ENCODE results near the gene NVL.

The NVL gene

DNA sequence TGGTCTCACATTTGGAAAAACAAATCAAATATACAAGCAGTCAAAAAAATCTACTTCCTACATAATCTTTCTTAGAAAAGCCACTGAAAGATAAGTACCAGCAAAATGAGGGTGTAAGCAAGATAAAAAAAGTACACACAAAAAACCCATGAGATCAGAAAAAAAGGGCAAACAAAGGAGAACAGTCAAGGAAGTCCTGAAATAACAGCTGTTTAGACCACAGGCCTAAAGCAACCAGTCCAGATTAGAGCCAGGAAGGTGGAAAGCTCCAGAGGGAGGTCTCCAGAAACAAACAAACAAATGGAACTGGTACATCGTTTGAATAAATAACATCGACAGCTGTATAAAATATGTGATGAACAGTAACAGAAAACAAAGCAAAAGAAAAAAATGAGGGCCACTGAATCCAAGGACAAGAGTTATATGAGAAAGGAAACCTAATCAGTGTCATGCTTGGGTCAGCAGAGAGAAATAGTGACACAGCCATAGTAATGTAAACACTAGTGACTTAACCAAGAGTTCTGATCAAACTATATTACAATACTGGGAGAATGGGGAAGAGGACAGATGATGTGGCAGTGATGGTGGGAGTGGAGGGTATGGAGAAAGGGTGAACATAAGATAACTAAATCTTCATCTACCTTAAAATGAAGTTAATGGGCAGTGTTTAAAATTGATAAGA, 67.5 kb downstream of the NVL start:
- DNase-seq, result no peak
- Histone ChIP-seq H3K4me3 (ENCODE audit: low read depth, low read length) (no peak overlapping the region), H3K27ac (no peak overlapping the region), H3K36me3 (no peaks in the 10 kb centered on the region), H3K27me3 (ENCODE audit: insufficient read depth, low read depth, severe bottlenecking) (no peaks in the 10 kb centered on the region), H3K9me3 (ENCODE audit: severe bottlenecking) (no peaks in the 10 kb centered on the region)
- TF ChIP-seq, protein P1, sequence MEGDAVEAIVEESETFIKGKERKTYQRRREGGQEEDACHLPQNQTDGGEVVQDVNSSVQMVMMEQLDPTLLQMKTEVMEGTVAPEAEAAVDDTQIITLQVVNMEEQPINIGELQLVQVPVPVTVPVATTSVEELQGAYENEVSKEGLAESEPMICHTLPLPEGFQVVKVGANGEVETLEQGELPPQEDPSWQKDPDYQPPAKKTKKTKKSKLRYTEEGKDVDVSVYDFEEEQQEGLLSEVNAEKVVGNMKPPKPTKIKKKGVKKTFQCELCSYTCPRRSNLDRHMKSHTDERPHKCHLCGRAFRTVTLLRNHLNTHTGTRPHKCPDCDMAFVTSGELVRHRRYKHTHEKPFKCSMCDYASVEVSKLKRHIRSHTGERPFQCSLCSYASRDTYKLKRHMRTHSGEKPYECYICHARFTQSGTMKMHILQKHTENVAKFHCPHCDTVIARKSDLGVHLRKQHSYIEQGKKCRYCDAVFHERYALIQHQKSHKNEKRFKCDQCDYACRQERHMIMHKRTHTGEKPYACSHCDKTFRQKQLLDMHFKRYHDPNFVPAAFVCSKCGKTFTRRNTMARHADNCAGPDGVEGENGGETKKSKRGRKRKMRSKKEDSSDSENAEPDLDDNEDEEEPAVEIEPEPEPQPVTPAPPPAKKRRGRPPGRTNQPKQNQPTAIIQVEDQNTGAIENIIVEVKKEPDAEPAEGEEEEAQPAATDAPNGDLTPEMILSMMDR (IDR thresholded peaks at IDR 0.05; ENCODE audit: low read depth, low read length), result no peak

DNA sequence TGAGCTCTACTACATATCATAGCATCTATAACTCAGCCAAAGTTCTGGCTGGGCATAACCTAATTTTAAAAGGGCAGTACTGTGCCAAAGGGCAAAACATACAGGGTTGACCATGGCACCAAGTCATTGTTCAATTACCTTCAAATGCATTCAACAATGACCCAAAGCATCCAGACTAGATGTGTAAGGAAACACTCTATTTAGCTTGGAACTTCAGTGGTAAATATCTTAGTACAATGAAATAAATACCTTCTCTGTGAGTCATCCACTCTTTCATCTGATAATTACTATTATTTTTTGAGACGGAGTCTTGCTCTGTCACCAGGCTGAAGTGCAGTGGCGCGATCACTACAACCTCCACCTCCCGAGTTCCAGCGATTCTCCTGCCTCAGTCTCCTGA, 70.0 kb downstream of the NVL start:
- Histone ChIP-seq H3K27ac (no peak overlapping the region), H3K9me3 (ENCODE audit: severe bottlenecking) (no peaks in the 10 kb centered on the region), H3K27me3 (ENCODE audit: insufficient read depth, low read depth, severe bottlenecking) (no peaks in the 10 kb centered on the region), H3K36me3 (no peaks in the 10 kb centered on the region), H3K4me3 (ENCODE audit: low read depth, low read length) (no peak overlapping the region)
- no peak for DNase-seq
- TF ChIP-seq, protein P1 (IDR thresholded peaks at IDR 0.05; ENCODE audit: low read depth, low read length), result no peak

DNA sequence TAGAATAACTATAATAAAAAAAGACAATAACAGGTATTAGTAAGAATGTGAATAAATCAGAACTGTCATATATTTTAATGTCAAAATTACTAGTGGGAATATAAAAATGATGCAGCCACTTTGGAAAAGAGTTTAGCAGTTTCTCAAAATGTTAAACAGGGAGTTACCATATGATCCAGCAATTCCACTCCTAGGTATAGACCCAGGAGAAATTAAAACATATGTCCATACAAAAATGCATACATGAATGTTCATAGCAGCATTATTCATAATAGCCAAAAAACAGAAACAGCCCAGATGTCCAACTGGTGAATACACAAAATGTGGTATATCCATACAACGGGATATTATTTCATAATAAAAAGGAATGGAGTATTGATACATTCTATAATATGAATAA, 71.6 kb downstream of the NVL start:
- Histone ChIP-seq H3K4me3 (ENCODE audit: low read depth, low read length) (no peak overlapping the region), H3K9me3 (ENCODE audit: severe bottlenecking) (no peaks in the 10 kb centered on the region), H3K36me3 (no peaks in the 10 kb centered on the region), H3K27me3 (ENCODE audit: insufficient read depth, low read depth, severe bottlenecking) (no peaks in the 10 kb centered on the region), H3K27ac (no peak overlapping the region)
- DNase-seq, result no peak
- TF ChIP-seq, protein P1 (IDR thresholded peaks at IDR 0.05; ENCODE audit: low read depth, low read length), result no peak

DNA sequence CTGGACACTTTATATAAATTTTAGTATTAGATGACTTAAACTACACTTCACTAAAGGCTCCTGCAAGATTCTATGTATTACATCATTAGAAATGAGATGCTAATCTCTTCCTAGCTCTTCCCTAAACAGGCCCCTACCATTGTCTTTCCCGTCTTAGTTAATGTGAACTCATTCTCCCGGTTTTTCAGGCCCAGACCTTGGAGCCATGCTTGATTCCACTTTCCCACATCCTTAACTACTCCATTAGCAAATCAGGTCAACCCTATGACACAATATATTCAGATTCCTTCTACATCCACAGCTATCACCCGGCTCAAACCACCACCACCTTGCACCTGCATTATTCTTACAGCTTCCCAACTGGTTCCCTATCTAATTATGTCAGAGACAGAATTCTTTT, 73.3 kb downstream of the NVL start:
- TF ChIP-seq, protein P1 (IDR thresholded peaks at IDR 0.05; ENCODE audit: low read depth, low read length), result no peak
- DNase-seq, result no peak
- no peaks in the 10 kb centered on the region for H3K36me3 ChIP-seq

DNA sequence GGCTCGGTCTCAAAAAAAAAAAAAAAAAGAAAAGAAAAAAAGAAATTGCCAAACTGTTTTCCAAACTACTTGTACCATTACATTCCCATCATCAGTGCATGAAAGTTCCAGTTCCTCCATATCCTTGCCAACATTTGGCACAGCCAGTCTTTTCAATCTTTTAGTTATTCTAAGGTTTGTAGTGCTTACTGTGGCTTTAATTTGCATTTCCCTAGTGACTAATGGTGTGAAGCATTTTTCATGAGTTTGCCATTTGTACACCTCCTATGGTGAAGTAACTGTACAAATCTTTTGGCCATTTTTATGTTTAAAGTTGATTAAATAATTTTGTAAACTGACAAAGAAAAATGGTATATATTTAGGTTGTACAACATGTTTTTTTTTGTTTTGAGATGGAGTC, 76.3 kb downstream of the NVL start:
- TF ChIP-seq, protein P1 (IDR thresholded peaks at IDR 0.05; ENCODE audit: low read depth, low read length), result no peak
- H3K4me3 ChIP-seq (ENCODE audit: low read depth, low read length), result no peak overlapping the region
- H3K27me3 ChIP-seq (ENCODE audit: insufficient read depth, low read depth, severe bottlenecking), result no peaks in the 10 kb centered on the region
- no peak for DNase-seq
- H3K36me3 ChIP-seq, result no peaks in the 10 kb centered on the region
- no peak overlapping the region for H3K27ac ChIP-seq
- H3K9me3 ChIP-seq (ENCODE audit: severe bottlenecking), result no peaks in the 10 kb centered on the region

More for the DNA sequence above, 73.3 kb downstream of the NVL start:
- Histone ChIP-seq H3K9me3 (ENCODE audit: severe bottlenecking) (no peaks in the 10 kb centered on the region), H3K27ac (no peak overlapping the region), H3K27me3 (ENCODE audit: insufficient read depth, low read depth, severe bottlenecking) (no peaks in the 10 kb centered on the region), H3K4me3 (ENCODE audit: low read depth, low read length) (no peak overlapping the region)

DNA sequence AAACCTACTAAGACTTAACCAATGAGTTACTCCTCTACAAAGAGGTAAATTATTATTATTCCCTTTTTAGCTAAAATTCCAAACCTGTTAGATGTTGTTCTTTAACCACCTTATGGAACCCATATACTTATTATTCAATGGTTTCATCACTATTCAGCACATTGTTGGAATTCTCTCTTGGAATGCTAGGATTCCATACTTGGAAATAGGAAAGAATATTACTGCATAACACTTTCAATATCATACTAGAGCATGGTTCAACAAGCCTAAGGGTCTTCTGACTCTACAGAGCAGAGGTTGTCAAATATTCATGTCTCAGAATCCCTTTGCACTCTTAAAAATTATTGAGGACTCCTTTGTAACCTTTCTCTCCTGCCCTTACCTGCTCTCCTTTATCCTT, 77.5 kb downstream of the NVL start:
- no peaks in the 10 kb centered on the region for H3K36me3 ChIP-seq
- H3K9me3 ChIP-seq (ENCODE audit: severe bottlenecking), result no peaks in the 10 kb centered on the region
- no peak overlapping the region for H3K27ac ChIP-seq
- H3K27me3 ChIP-seq (ENCODE audit: insufficient read depth, low read depth, severe bottlenecking), result no peaks in the 10 kb centered on the region
- DNase-seq, result no peak
- no peak overlapping the region for H3K4me3 ChIP-seq (ENCODE audit: low read depth, low read length)
- TF ChIP-seq, protein P1 (IDR thresholded peaks at IDR 0.05; ENCODE audit: low read depth, low read length), result no peak

Data from WERI-Rb-1 (cell line).